ENCODE data around the gene GRK1. TPM values are rescaled to one million over a fixed set of nuclear protein-coding genes. Genes with fewer than 3 reads are reported as not detected.

The GRK1 gene
- total and polyA plus RNA-seq, 2 experiments from 2014 or later: not detected

DNA sequence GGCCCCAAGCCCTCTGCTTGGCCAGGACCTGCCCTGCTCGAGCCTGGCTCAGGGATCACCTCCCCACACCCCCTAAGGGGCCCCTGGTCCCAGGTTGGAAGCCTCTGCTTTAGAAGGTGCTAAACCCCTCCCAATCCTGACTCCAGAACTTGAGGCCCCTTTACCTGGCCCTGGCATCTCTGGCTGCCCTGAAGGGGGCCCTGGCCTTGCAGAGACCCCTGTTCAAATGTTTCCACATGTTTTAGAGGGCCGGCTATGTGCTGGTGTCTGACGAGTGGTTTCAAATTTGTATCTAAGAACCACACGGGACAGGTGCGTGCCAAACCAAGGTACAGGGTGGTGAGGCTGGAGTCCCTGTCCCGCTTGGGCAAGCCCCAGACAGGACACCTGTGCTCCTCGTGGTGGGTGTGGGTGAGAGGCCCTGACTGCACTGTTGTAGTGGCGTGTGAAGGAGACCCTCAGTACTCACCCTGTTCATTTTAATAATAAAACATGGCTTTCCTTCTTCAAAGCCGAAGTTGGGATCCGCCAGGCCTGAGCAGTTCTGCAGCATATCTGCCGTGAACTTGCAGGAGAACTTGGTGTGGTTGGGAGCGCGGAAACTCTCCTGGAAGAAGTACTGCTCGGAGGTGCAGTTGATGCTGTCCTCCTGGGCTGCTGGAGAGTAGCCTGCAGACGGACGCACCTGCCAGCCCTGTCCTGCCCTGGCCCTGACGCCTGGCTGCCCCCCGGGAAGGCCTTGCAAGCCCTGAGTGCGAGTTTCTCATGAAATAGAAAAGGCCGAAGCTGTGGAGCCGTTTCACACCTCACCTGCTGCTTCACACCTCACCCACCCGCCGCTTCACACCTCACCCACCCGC, 14.4 kb upstream of the GRK1 start:
- H3K36me3 ChIP-seq (ENCODE audit: low read depth): no peaks in the 10 kb centered on the region
- no peak overlapping the region for H3K4me3 ChIP-seq
- H3K79me2 ChIP-seq (ENCODE audit: insufficient read depth): no peaks in the 10 kb centered on the region
- no peaks in the 10 kb centered on the region for H4K20me1 ChIP-seq (ENCODE audit: insufficient read depth)
- no peak overlapping the region for H3K27ac ChIP-seq
- no peak for DNase-seq
- TF ChIP-seq EZH2 (IDR thresholded peaks at IDR 0.05; ENCODE audit: insufficient read depth, poor library complexity, severe bottlenecking): no peak
- no peak for TF ChIP-seq EZH2phosphoT487 (IDR thresholded peaks at IDR 0.05; ENCODE audit: insufficient read depth, low read depth)
- in situ Hi-C loops (cut with MboI): no loop called here
- H3K4me1 ChIP-seq (ENCODE audit: insufficient read depth): no peaks in the 10 kb centered on the region
- no peak overlapping the region for H3K4me2 ChIP-seq (ENCODE audit: unreplicated experiment)
- H3F3A ChIP-seq (ENCODE audit: insufficient read depth): no peaks in the 10 kb centered on the region
- no peaks in the 10 kb centered on the region for H3K9me2 ChIP-seq (ENCODE audit: insufficient read depth)
- H2AFZ ChIP-seq: no peak overlapping the region
- no peak overlapping the region for H3K9ac ChIP-seq
- no peaks in the 10 kb centered on the region for H3K9me3 ChIP-seq (ENCODE audit: low read depth)
- no peaks in the 10 kb centered on the region for H3K27me3 ChIP-seq (replicated peaks; ENCODE audit: insufficient read depth)
- WGBS, 2 experiments (ENCODE audit: low coverage in 1 of 2, low lambda C conversion rate in 2 of 2, missing lambda C conversion rate in 2 of 2): 85 to 86% methylated on average over 20 to 24 of the region's 24 CpGs

DNA sequence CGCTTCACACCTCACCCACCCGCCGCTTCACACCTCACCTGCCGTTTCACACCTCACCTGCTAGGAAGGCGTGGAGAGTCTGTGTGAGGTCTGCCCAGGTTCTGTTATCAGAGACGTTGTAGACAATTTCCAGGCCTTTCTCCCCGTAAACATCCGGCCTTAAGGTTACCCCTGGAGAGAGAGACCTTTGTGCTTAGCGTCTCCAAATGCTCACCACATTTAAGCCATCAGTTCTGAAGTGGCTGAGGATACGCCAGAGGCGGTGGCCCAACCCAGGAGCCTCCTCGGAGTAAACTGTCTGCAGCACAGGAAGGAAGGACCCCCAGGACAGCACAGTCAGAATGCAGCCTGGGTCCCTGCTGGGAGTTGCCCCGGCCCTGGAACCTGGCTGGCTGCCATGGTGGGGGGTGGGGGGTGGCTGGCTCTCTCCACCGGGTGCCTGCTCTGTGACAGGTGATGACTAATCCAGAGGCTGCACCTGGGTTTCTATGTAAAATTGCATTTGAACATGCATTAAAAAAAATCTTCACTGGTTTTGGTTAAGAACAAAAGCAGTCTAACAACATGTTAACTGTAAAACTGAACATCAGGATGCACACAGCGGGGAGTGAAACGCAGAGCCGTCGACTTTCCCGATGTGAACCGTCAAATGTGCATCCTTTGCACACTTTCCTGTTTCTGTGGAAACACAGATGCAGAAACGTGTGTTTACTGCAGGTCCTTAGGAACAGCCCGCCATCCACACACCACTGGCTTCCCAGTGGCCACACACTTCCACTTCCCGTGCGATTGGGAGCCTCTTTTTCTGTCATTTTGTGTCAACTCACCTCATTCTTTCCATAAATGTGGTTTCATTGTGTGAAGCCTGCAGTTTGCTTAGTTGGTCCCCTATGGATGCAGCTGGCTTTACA, 13.5 kb upstream of the GRK1 start:
- Histone ChIP-seq H3K79me2 (ENCODE audit: insufficient read depth) (no peaks in the 10 kb centered on the region), H3K27me3 (replicated peaks; ENCODE audit: insufficient read depth) (no peaks in the 10 kb centered on the region), H3K4me1 (ENCODE audit: insufficient read depth) (no peaks in the 10 kb centered on the region), H3K27ac (no peak overlapping the region), H3F3A (ENCODE audit: insufficient read depth) (no peaks in the 10 kb centered on the region), H2AFZ (no peak overlapping the region), H3K9ac (no peak overlapping the region), H4K20me1 (ENCODE audit: insufficient read depth) (no peaks in the 10 kb centered on the region), H3K4me3 (no peak overlapping the region), H3K9me2 (ENCODE audit: insufficient read depth) (no peaks in the 10 kb centered on the region), H3K9me3 (ENCODE audit: low read depth) (no peaks in the 10 kb centered on the region), H3K36me3 (ENCODE audit: low read depth) (no peaks in the 10 kb centered on the region), H3K4me2 (ENCODE audit: unreplicated experiment) (no peak overlapping the region)
- no peak for DNase-seq
- in situ Hi-C loops (cut with MboI): no loop called here
- 57 to 61% methylated on average over 21 to 24 of the region's 24 CpGs for WGBS, 2 experiments (ENCODE audit: low coverage in 1 of 2, low lambda C conversion rate in 2 of 2, missing lambda C conversion rate in 2 of 2)
- TF ChIP-seq EZH2phosphoT487 (IDR thresholded peaks at IDR 0.05; ENCODE audit: insufficient read depth, low read depth) (no peak), EZH2 (IDR thresholded peaks at IDR 0.05; ENCODE audit: insufficient read depth, poor library complexity, severe bottlenecking) (no peak)

DNA sequence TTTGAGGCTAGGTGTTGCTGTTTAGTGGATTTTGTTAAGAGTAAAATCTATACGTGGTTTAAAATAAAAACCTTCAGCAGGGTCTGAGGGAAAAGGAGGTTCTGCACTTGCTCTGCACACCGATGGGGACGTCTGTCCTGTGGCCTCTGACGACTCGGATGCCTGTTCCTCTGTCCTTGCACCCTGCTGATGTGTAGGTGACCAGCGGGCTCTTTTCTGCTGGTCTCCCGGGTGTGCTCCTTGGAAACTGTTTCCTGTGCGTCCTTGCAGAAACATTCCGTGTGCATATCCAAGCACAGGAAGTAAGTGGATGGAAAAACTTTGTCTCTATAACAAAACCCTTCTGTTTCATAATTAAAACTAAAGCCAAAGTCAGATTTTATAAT, 12.9 kb upstream of the GRK1 start:
- H3K9ac ChIP-seq: no peak overlapping the region
- no peaks in the 10 kb centered on the region for H3K79me2 ChIP-seq (ENCODE audit: insufficient read depth)
- H4K20me1 ChIP-seq (ENCODE audit: insufficient read depth): no peaks in the 10 kb centered on the region
- H2AFZ ChIP-seq: no peak overlapping the region
- 72 to 81% methylated on average over 9 of the region's 9 CpGs for WGBS, 2 experiments (ENCODE audit: low coverage in 1 of 2, low lambda C conversion rate in 2 of 2, missing lambda C conversion rate in 2 of 2)
- TF ChIP-seq EZH2 (IDR thresholded peaks at IDR 0.05; ENCODE audit: insufficient read depth, poor library complexity, severe bottlenecking) (no peak), EZH2phosphoT487 (IDR thresholded peaks at IDR 0.05; ENCODE audit: insufficient read depth, low read depth) (no peak)
- no peak for DNase-seq
- no peaks in the 10 kb centered on the region for H3K36me3 ChIP-seq (ENCODE audit: low read depth)
- in situ Hi-C loops (cut with MboI): no loop called here
- no peaks in the 10 kb centered on the region for H3K4me1 ChIP-seq (ENCODE audit: insufficient read depth)
- H3F3A ChIP-seq (ENCODE audit: insufficient read depth): no peaks in the 10 kb centered on the region
- no peaks in the 10 kb centered on the region for H3K9me3 ChIP-seq (ENCODE audit: low read depth)
- H3K4me3 ChIP-seq: no peak overlapping the region
- H3K9me2 ChIP-seq (ENCODE audit: insufficient read depth): no peaks in the 10 kb centered on the region
- H3K4me2 ChIP-seq (ENCODE audit: unreplicated experiment): no peak overlapping the region
- no peaks in the 10 kb centered on the region for H3K27me3 ChIP-seq (replicated peaks; ENCODE audit: insufficient read depth)
- no peak overlapping the region for H3K27ac ChIP-seq

DNA sequence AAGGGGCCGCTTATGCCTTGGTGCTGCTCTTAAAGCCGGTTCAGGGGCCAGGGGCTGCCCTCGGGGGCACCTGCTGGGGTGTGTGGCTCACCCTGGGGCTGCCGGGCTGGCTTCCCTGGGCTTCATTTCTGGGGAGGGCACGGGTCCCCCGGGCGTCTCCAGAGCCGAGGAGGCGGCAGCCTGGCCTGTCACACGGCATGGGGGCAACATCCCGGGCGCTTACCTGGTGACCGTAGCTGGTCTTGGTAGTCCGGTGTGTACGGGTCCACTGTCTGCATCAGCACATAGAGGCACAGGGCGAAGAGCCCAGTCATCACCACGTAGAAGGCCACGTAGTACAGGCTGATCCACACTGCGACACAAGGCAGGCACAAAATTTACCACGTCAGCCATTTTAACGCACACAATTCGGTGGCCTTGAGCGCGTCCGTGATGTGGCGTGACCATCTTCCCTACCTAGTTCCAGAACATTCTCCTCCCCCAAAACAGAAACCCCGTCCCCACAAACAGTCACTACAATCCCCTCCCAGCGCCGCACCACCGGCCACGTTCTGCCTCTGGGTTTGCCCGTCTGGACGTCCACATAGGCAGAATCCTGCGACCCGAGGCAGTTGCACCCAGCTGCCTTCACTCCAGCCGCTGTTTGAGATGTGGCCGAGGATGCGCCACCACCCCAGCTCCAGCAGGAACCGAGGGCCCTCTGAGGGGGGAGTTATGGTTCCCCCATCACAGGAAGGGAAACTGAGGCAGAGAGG, 12.3 kb upstream of the GRK1 start:
- 81 to 85% methylated on average over 32 to 39 of the region's 39 CpGs for WGBS, 2 experiments (ENCODE audit: low coverage in 1 of 2, low lambda C conversion rate in 2 of 2, missing lambda C conversion rate in 2 of 2)
- H3K79me2 ChIP-seq (ENCODE audit: insufficient read depth): no peaks in the 10 kb centered on the region
- in situ Hi-C loops (cut with MboI): no loop called here
- H3K9me2 ChIP-seq (ENCODE audit: insufficient read depth): no peaks in the 10 kb centered on the region
- TF ChIP-seq EZH2phosphoT487 (IDR thresholded peaks at IDR 0.05; ENCODE audit: insufficient read depth, low read depth): no peak
- no peak for TF ChIP-seq EZH2 (IDR thresholded peaks at IDR 0.05; ENCODE audit: insufficient read depth, poor library complexity, severe bottlenecking)
- no peaks in the 10 kb centered on the region for H3F3A ChIP-seq (ENCODE audit: insufficient read depth)
- H3K27ac ChIP-seq: no peak overlapping the region
- no peak for DNase-seq
- H3K9ac ChIP-seq: no peak overlapping the region
- no peaks in the 10 kb centered on the region for H3K27me3 ChIP-seq (replicated peaks; ENCODE audit: insufficient read depth)
- H3K36me3 ChIP-seq (ENCODE audit: low read depth): no peaks in the 10 kb centered on the region
- no peak overlapping the region for H3K4me2 ChIP-seq (ENCODE audit: unreplicated experiment)
- H4K20me1 ChIP-seq (ENCODE audit: insufficient read depth): no peaks in the 10 kb centered on the region
- no peaks in the 10 kb centered on the region for H3K9me3 ChIP-seq (ENCODE audit: low read depth)
- no peaks in the 10 kb centered on the region for H3K4me1 ChIP-seq (ENCODE audit: insufficient read depth)
- H2AFZ ChIP-seq: no peak overlapping the region
- no peak overlapping the region for H3K4me3 ChIP-seq
